ENCODE results near the gene ISOC2.

ISOC2 gene

GRCh38 chr19:55486043-55486970 lies 24.9 kb upstream of the ISOC2 start:
- no peak for ATAC-seq (ENCODE audit: insufficient read depth, low read depth)
- H3K4me3 ChIP-seq (ENCODE audit: low read depth in 1 of 2, low read length in 2 of 2): peak overlapping the region in 1 of 2 experiments; percentile 91; a peak in 3 of 4 replicates
- DNase-seq: no peak
- H3K4me2 ChIP-seq (ENCODE audit: insufficient read depth, low read length): peak overlapping the region; percentile 98
- peaks cover 9% of the 10 kb centered on the region for H3K79me2 ChIP-seq (ENCODE audit: insufficient read depth, low read length)
- H3K9me3 ChIP-seq (ENCODE audit: insufficient read depth, low read length, severe bottlenecking): no peaks in the 10 kb centered on the region
- no peaks in the 10 kb centered on the region for H3K27me3 ChIP-seq (ENCODE audit: insufficient read depth, low read length, poor library complexity)
- peaks cover 5% of the 10 kb centered on the region; the same call in 1 of the 2 replicates for H4K20me1 ChIP-seq (ENCODE audit: insufficient read depth, low read length)
- TF ChIP-seq CTCF (IDR thresholded peaks at IDR 0.05; ENCODE audit: borderline replicate concordance, extremely low read depth, low read length, poor library complexity, severe bottlenecking) (no peak), EZH2 (IDR thresholded peaks at IDR 0.05; ENCODE audit: borderline replicate concordance, low read depth, low read length, severe bottlenecking) (no peak)
- peaks cover 37% of the 10 kb centered on the region for H3K4me1 ChIP-seq (ENCODE audit: insufficient read depth, low read length)
- H2AFZ ChIP-seq (ENCODE audit: low read depth, low read length): no peak overlapping the region
- peak overlapping the region; percentile 79 for H3K9ac ChIP-seq (ENCODE audit: low read depth, low read length)
- H3K27ac ChIP-seq (ENCODE audit: low read length): no peak overlapping the region
- H3K36me3 ChIP-seq (ENCODE audit: insufficient read depth, low read length): peaks cover 16% of the 10 kb centered on the region

DNA sequence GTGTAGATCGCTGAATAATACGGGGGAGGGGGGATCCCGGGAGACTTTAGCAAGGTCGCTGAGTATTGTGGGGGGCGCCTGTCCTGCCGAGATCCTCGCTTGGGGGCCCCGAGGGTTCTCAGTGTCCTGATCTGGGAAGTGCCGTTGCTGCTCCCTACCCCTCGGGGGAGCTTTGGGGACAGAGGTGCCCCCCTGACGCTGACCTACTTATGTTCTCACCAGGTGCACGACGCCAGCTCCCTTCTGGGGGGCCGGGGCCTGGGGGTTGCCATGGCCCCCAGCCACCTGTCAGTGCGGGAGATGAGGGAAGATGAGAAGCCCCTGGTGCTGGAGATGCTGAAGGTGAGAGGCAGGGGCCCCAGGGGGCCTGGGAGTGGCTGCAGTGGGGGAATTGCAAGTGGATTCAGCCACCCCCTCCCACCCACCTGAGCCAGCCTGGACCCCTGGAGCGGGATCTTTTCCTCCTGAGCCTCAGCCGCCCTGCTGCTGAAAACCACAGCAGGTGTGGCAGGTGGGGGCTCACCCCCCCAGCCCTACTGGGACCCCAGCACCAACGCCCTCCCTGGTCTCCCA lies 24.1 kb upstream of the ISOC2 start:
- TF ChIP-seq CTCF (IDR thresholded peaks at IDR 0.05; ENCODE audit: borderline replicate concordance, extremely low read depth, low read length, poor library complexity, severe bottlenecking): peak; percentile 11
- no peak for TF ChIP-seq EZH2 (IDR thresholded peaks at IDR 0.05; ENCODE audit: borderline replicate concordance, low read depth, low read length, severe bottlenecking)
- Histone ChIP-seq H2AFZ (ENCODE audit: low read depth, low read length) (peak overlapping the region; percentile 91), H3K4me2 (ENCODE audit: insufficient read depth, low read length) (peak overlapping the region; percentile 98), H3K9me3 (ENCODE audit: insufficient read depth, low read length, severe bottlenecking) (no peaks in the 10 kb centered on the region), H3K4me1 (ENCODE audit: insufficient read depth, low read length) (peaks cover 37% of the 10 kb centered on the region), H3K9ac (ENCODE audit: low read depth, low read length) (peak overlapping the region; percentile 79), H3K79me2 (ENCODE audit: insufficient read depth, low read length) (peaks cover 16% of the 10 kb centered on the region), H4K20me1 (ENCODE audit: insufficient read depth, low read length) (peaks cover 7% of the 10 kb centered on the region; the same call in 1 of the 2 replicates), H3K27me3 (ENCODE audit: insufficient read depth, low read length, poor library complexity) (no peaks in the 10 kb centered on the region), H3K27ac (ENCODE audit: low read length) (peak overlapping the region; percentile 83), H3K36me3 (ENCODE audit: insufficient read depth, low read length) (peaks cover 23% of the 10 kb centered on the region), H3K4me3 (ENCODE audit: low read depth in 1 of 2, low read length in 2 of 2) (peak overlapping the region; percentile 64 to 91)
- ATAC-seq (ENCODE audit: insufficient read depth, low read depth): peak; percentile 33
- no peak for DNase-seq

- ATAC-seq (ENCODE audit: insufficient read depth, low read depth): peak; percentile 84
- H2AFZ ChIP-seq (ENCODE audit: low read depth, low read length): peak within 1 kb of the TSS; percentile 91
Observed at GRCh38 chr19:55484593-55485438, 23.4 kb upstream of the ISOC2 start, which contains the start of gene NAT14. Gene NAT14 (plus strand): TSS chr19:55485188. CDS start chr19:55485709, 521 bp downstream.

More at GRCh38 chr19:55484593-55485438, 23.4 kb upstream of the ISOC2 start, which contains the start of gene NAT14:
- Histone ChIP-seq H3K79me2 (ENCODE audit: insufficient read depth, low read length) (peaks cover 19% of the 10 kb centered on the region), H3K36me3 (ENCODE audit: insufficient read depth, low read length) (peaks cover 23% of the 10 kb centered on the region), H3K4me2 (ENCODE audit: insufficient read depth, low read length) (peak within 1 kb of the TSS; percentile 98), H3K27ac (ENCODE audit: low read length) (peak within 1 kb of the TSS; percentile 83), H4K20me1 (ENCODE audit: insufficient read depth, low read length) (peaks cover 7% of the 10 kb centered on the region; the same call in 1 of the 2 replicates), H3K4me1 (ENCODE audit: insufficient read depth, low read length) (peaks cover 37% of the 10 kb centered on the region), H3K4me3 (ENCODE audit: low read depth in 1 of 2, low read length in 2 of 2) (peak within 1 kb of the TSS; percentile 64 to 91), H3K9me3 (ENCODE audit: insufficient read depth, low read length, severe bottlenecking) (no peaks in the 10 kb centered on the region), H3K9ac (ENCODE audit: low read depth, low read length) (peak within 1 kb of the TSS; percentile 79), H3K27me3 (ENCODE audit: insufficient read depth, low read length, poor library complexity) (no peaks in the 10 kb centered on the region)
- TF ChIP-seq EZH2 (IDR thresholded peaks at IDR 0.05; ENCODE audit: borderline replicate concordance, low read depth, low read length, severe bottlenecking): no peak
- TF ChIP-seq CTCF (IDR thresholded peaks at IDR 0.05; ENCODE audit: borderline replicate concordance, extremely low read depth, low read length, poor library complexity, severe bottlenecking): no peak
- peak; percentile 83 for DNase-seq

Measured in DND-41 (cell line).